T-helper 1 cell treated with Interleukin-12 subunit alpha and Interleukin-12 subunit beta and Interleukin-4 antibody, amounts not matched to agents 30 ng/mL and 1 ng/mL, for 36 hours (primary cell): Measurements from ENCODE around the gene GSE1. TPM values are rescaled to one million over a fixed set of nuclear protein-coding genes. Genes with fewer than 3 reads are reported as not detected.

Experiments
- intact Hi-C: fragments of 100-400 bp; cut with micrococcal nuclease; formaldehyde crosslinking; loops from one replicate; pipeline ENCODE4 v1.15.1; 2024
- total RNA-seq: library from RNA; stranded (reverse); gene quantifications from 2 replicates; pipeline ENCODE4 v1.2.3, GENCODE V29; 2022

Gene GSE1
- 30.2 and 31.6 TPM in 2 replicates for total RNA-seq

GRCh38 chr16:85612801-85613603, at the start of gene GSE1:
Gene GSE1, plus strand, starts transcription at chr16:85613322. Its CDS starts 70 bp downstream, at chr16:85613392.
- intact Hi-C loops: loop anchor here (1.0 to 2.0 kb wide), 2 partner anchors 75 to 306 kb away; partner anchors contain the start of gene GINS2

GRCh38 chr16:85563515-85564276, 49.4 kb upstream of the GSE1 start:
- intact Hi-C loops: loop anchor here (1.0 kb wide), 1 partner anchor 8 kb away; no protein-coding TSS in a partner anchor

- intact Hi-C loops: loop anchor here (1.0 kb wide), 1 partner anchor 9 kb away; no protein-coding TSS in a partner anchor
Observed at GRCh38 chr16:85564277-85565051, 48.7 kb upstream of the GSE1 start.

GRCh38 chr16:85565340-85565739, 47.8 kb upstream of the GSE1 start:
- intact Hi-C loops: no loop called here

GRCh38 chr16:85565801-85566526, 47.2 kb upstream of the GSE1 start:
- intact Hi-C loops: no loop called here

GRCh38 chr16:85566561-85567100, 46.5 kb upstream of the GSE1 start:
- intact Hi-C loops: no loop called here

GRCh38 chr16:85567101-85567866, 45.8 kb upstream of the GSE1 start:
- intact Hi-C loops: no loop called here

- intact Hi-C loops: no loop called here
Observed at GRCh38 chr16:85567935-85568334, 45.2 kb upstream of the GSE1 start.

- intact Hi-C loops: no loop called here
Observed at GRCh38 chr16:85568519-85568918, 44.6 kb upstream of the GSE1 start.

- intact Hi-C loops: loop anchor here (1.0 kb wide), 1 partner anchor 11 kb away; no protein-coding TSS in a partner anchor
Observed at GRCh38 chr16:85569039-85569614, 44.0 kb upstream of the GSE1 start.

GRCh38 chr16:85569615-85570212, 43.4 kb upstream of the GSE1 start:
- intact Hi-C loops: loop anchor here (1.0 kb wide), 1 partner anchor 11 kb away; no protein-coding TSS in a partner anchor

- intact Hi-C loops: no loop called here
Observed at GRCh38 chr16:85570213-85570734, 42.8 kb upstream of the GSE1 start.

- intact Hi-C loops: no loop called here
Observed at GRCh38 chr16:85570735-85571562, 42.2 kb upstream of the GSE1 start.

GRCh38 chr16:85571563-85571812, 41.6 kb upstream of the GSE1 start:
- intact Hi-C loops: no loop called here

GRCh38 chr16:85571813-85572619, 41.1 kb upstream of the GSE1 start:
- intact Hi-C loops: no loop called here

GRCh38 chr16:85573045-85573695, 40.0 kb upstream of the GSE1 start:
- intact Hi-C loops: no loop called here
